GM18909 (cell line): ENCODE data around the gene MAML3.

Experiments
- ATAC-seq: cut with Tn5 transposase; IDR thresholded peaks from one replicate; pipeline ENCODE4 v1.9.1; 2021; ENCODE audit warnings: mild to moderate bottlenecking; ENCODE audit not compliant: unreplicated experiment, poor library complexity

Gene MAML3

GRCh38 chr4:140131675-140132229 is 22.2 kb downstream of the MAML3 start:
- ATAC-seq, result no peak

DNA sequence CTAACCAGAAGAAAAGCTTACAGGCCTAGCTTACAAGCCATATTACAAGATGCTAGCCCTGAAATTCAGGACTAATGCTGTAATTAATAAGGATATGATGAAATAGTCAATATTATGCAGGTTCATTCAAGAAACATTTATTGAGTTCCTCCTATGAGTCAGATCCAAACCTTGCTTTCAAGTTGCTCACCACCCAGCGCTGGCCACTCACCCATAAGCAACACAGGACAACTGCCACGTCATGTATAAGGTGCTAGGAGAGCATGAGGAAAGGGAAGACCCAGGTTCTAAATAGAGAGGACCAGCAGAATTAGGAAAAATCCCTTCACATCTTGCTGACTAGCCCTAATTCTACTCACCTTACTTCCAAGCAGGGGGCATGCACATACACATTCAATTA is 23.3 kb downstream of the MAML3 start:
- ATAC-seq, result no peak

GRCh38 chr4:140127422-140127821 is 26.6 kb downstream of the MAML3 start:
- no peak for ATAC-seq

GRCh38 chr4:140126261-140126660 is 27.7 kb downstream of the MAML3 start:
- ATAC-seq, result no peak

DNA sequence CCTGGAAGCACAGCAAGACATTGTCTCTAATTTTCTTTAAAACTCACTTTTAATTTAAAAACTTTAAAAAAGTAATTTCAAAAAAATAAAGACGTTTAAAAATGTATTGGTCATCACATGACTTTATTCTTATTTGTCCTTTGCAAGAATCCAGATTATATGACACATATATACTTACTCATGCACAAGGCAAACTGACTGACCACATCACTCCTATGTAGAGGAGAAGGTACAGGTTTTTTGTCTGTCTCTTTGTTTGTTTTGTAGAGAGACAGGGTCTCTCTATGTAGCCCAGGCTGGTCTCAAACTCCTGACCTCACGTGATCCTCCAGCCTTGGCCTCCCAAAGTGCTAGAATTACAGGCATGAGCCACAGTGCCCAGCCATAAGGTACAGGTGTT is 28.6 kb downstream of the MAML3 start:
- ATAC-seq, result no peak

DNA sequence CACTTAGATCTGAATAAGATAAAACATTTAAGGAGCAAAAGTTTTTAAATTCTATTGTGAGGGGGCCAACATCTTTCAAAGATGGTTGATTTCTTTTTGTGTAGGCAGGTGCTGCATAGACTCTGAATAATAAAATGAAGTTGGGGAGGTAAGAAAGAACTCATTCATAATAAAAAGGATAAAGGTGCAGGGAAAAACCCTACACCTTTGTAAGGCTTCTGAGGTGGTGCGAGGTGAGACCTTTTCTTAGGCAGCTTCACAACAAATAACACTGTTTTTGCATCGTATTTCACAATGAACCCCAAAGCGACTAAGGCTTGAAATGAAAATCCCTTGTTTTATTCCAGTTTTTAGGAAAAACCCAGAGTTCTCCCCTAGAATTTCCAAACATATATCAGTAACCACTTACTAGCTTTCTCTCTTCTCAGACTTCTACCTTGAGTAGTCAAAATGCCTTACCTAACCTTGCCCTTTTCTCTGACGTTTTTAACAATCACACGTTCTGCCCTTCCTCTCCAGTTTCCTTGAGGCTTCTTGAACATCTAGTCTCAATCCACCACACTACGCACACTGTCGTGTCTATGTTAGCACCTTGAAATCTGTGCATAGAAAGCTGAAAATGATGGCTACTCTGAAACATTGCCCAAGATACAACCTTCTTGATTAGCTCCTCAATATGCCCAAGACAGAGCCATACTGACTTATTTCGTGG is 30.2 kb downstream of the MAML3 start:
- no peak for ATAC-seq

DNA sequence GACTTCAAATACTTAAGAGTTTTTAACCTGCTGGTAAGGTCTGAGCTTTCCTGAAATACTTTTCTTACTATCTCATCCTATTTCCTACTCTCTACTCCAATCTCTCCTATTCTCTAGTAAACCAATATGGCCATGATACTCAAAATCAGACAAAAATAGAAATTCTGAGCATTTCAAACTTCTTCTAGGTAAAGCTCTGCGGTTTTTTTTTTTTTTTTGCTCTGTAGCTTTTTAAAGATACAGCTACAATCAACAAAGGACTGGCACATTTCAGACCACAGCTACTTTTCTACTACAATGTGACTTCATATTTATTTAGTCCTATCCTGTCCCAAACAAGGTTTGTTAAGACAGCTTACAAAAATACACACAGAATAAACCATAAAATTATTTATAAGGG is 31.1 kb downstream of the MAML3 start:
- ATAC-seq, result no peak

DNA sequence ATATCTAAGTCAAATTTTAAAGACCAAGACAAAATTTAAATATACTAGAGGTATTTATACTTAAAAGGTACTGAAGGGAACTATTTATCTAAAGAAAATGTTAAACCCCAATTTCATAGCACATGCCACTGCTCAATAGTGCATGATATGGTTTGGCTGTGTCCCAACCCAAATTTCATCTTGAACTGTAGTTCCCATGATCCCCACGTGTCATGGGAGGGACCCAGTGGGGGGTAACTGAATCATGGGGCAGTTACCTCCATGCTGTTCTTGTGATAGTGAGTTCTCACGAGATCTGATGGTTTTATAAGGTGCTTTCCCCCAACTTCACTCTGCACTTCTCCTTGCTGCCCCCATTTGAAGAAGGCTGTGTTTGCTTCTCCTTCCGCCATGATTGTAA is 32.3 kb downstream of the MAML3 start:
- no peak for ATAC-seq

- ATAC-seq, result no peak
These were observed 34.9 kb downstream of the MAML3 start for GRCh38 chr4:140118931-140119640.

DNA sequence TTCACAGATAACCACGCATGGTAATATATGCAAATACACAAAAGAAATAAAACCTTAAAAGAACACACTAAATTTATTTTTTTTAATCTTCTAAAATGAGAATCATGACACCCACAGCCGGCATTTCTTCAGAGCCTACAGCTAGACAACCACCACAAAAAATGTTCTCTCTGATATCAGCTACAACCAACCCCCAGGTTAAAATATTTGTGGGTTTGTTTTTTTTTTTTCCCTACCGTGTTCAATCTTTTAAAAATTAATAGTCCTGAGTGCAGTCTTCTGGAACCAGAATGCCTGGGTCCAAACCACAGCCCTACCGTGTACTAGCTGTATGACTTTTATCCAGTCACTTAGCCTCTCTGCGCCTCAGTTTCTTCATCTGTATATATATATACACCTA is 36.0 kb downstream of the MAML3 start:
- no peak for ATAC-seq

- no peak for ATAC-seq
These were observed 37.4 kb downstream of the MAML3 start for GRCh38 chr4:140116442-140117104.

GRCh38 chr4:140115140-140115539 is 38.8 kb downstream of the MAML3 start:
- ATAC-seq, result no peak

- ATAC-seq, result no peak
These were observed 40.3 kb downstream of the MAML3 start for GRCh38 chr4:140113653-140114052.

DNA sequence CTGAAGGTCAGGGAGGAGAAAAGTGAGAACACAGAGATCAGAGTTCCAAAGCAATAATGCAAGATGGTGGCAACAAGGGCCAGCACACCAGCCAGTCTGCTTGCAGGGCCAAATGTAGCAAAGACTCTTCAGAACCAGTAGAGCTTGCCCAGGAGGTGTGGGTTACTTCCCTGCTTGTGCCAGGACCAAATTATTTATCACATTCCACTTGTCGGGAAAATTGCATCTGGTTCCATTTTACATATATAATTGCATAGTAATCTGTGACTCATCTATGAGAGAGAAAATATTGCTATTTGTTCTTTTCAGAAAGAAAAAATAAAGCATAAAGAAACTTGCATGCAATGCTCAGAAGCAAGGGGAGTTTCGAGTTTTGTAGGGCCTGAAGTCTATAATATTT is 41.4 kb downstream of the MAML3 start:
- no peak for ATAC-seq

- ATAC-seq, result no peak
These were observed 42.7 kb downstream of the MAML3 start for GRCh38 chr4:140111256-140111655.

GRCh38 chr4:140110542-140111215 is 43.3 kb downstream of the MAML3 start:
- no peak for ATAC-seq

- no peak for ATAC-seq
These were observed 44.2 kb downstream of the MAML3 start for GRCh38 chr4:140109737-140110136.

DNA sequence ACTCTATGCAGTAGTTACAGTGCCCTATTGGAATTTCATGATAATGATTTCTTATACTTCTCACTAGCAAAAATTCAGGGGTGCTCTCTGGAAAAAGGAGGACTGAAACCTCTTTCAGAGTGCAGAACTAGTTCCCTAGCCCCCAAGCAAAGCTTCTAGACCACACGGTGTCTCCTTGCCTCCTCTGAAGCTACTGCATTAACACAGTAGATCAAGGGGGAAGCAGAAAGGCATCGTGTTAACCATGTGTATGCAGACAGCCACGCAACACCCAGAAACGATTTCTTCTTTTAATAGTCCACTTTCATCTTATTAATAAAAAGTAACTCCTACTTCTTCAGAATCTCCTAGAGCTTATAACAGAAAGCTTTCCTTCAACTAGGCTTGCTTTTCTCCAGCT is 44.7 kb downstream of the MAML3 start:
- ATAC-seq, result no peak

- no peak for ATAC-seq
These were observed 45.2 kb downstream of the MAML3 start for GRCh38 chr4:140108713-140109230.

- ATAC-seq, result no peak
These were observed 45.7 kb downstream of the MAML3 start for GRCh38 chr4:140108243-140108642.
